Lung (tissue), 12 donors: ENCODE measurements around the gene DPCD. TPM values are rescaled to one million over a fixed set of nuclear protein-coding genes. Genes with fewer than 3 reads are reported as not detected.

Experiments used
- ATAC-seq: fragments of 200-7000 bp; cut with Tn5 transposase; one replicate; pipeline ENCODE4 v1.9.1; 2020; ENCODE audit warnings: moderate number of reproducible peaks; ENCODE audit not compliant: insufficient read depth, low FRiP score
- DNase-seq, 3 donors: peaks; one replicate each; pipeline ENCODE4 v3.0.0-alpha.2; 2013 to 2017
- H3K27ac ChIP-seq, 2 donors: one replicate each; pipeline ENCODE4 v1.5.1; 2013; ENCODE audit warnings: mild to moderate bottlenecking in 2 of 2, moderate library complexity in 2 of 2, control low read depth in 1 of 2, inconsistent platforms in 1 of 2, low read depth in 1 of 2, low read length in 1 of 2
- H3K27me3 ChIP-seq, 3 donors: one replicate each; pipeline ENCODE4 v1.5.1; 2013; ENCODE audit warnings: low read length in 2 of 3; ENCODE audit not compliant: control insufficient read depth in 3 of 3, insufficient read depth in 3 of 3
- H3K36me3 ChIP-seq, 4 donors: one replicate each; pipeline ENCODE4 v1.5.1; 2013; ENCODE audit warnings: low read length in 4 of 4, mild to moderate bottlenecking in 1 of 4, moderate library complexity in 1 of 4; ENCODE audit not compliant: control insufficient read depth in 4 of 4, insufficient read depth in 4 of 4
- H3K4me1 ChIP-seq, 5 donors: one replicate each; pipeline ENCODE4 v1.5.1; 2013; ENCODE audit warnings: low read length in 5 of 5, mild to moderate bottlenecking in 2 of 5, moderate library complexity in 1 of 5; ENCODE audit not compliant: control insufficient read depth in 5 of 5, insufficient read depth in 5 of 5
- H3K4me3 ChIP-seq: one replicate; pipeline ENCODE4 v1.5.1; 2013; ENCODE audit warnings: mild to moderate bottlenecking, control low read depth, moderate library complexity
- H3K9ac ChIP-seq, 2 donors: one replicate each; pipeline ENCODE4 v1.5.1; 2013; ENCODE audit warnings: low read length in 2 of 2, control low read depth in 1 of 2; ENCODE audit not compliant: insufficient read depth in 1 of 2
- H3K9me3 ChIP-seq, 4 donors: one replicate each; pipeline ENCODE4 v1.5.1; 2013; ENCODE audit warnings: low read length in 3 of 4, mild to moderate bottlenecking in 1 of 4, moderate library complexity in 1 of 4; ENCODE audit not compliant: control insufficient read depth in 4 of 4, insufficient read depth in 3 of 4
- WGBS, 2 donors: extraction: QIAGEN DNeasy Blood & Tissue Kit; methylation state at CpG; one replicate each; pipeline ENCODE4 v1.1.7; 2013; 5-methylcytosine and 5-hydroxymethylcytosine counted together
- polyA plus RNA-seq, 2 donors: library from polyadenylated mRNA; stranded (reverse); fragments of 200-250 nt; gene quantifications; one replicate each; pipeline ENCODE4 v1.2.1, GENCODE V29; 2013
- total RNA-seq, 2 donors: library from RNA; depleted of rRNA in 1 of 2; stranded (reverse); fragments of >200 nt in 1 of 2; gene quantifications; one replicate each; pipeline ENCODE4 v1.2.1, GENCODE V29; 2014 to 2021
- TF ChIP-seq, protein P1 (sequence below): IDR thresholded peaks from 2 replicates; pipeline ENCODE4 v1.5.1; 2012; ENCODE audit warnings: mild to moderate bottlenecking; ENCODE audit errors: control extremely low read depth, extremely low read depth
- donor health status: control.
- donor health status: control.
- donor health status: Bipolar disorder and iron deficiency.
- donor health status: healthy.
- donor health status: DM: yes; HTN: yes; CAD: no.

The DPCD gene
- total and polyA plus RNA-seq, 4 donors: 24.1 to 31.8 (median 25.9) TPM

DNA sequence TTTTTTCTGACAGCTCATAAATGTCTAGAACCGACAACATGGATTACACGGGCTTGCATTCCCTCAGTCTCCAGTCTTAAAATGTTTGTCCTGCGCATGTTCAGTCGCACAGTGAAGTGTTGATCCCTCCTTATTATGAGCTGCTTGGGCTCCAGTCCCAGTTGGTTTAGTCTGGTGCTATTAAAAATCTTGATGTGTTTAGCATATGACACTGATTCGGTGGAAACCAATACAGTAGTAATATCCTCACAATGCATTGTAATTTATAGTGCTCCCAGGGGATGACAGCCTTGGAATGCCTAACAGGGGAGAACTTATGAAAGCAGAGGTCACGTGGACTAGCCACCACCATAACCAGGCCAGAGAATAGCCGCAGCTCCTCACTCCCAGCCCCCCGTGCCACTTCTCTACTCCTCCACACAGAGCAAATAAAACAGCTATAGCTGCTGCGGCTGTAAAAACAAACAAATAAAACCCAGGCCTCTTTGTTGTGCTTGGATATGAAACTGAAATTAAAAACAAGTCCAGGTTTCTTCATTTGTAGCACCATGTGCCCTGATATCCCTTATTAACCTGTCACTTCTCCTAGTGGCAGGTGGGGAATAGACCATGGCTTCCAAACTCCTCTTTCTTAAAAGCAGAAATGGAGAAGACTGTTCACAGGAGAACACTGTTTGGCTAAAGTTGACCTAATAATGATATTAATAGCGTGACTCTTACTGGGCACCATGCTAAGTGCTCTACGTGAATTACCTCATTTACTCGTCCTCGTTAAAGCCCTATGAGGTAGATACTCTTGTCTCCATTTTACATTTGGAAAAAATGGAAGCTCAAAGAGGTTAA is 7.7 kb downstream of the DPCD start:
- Histone ChIP-seq H3K36me3 (no peaks in the 10 kb centered on the region), H3K4me1 (peaks cover 0 to 8% (median 0%) of the 10 kb centered on the region in 5 donors)
- WGBS, 2 donors: 88 to 91% methylated on average over 13 of the region's 13 CpGs

DNA sequence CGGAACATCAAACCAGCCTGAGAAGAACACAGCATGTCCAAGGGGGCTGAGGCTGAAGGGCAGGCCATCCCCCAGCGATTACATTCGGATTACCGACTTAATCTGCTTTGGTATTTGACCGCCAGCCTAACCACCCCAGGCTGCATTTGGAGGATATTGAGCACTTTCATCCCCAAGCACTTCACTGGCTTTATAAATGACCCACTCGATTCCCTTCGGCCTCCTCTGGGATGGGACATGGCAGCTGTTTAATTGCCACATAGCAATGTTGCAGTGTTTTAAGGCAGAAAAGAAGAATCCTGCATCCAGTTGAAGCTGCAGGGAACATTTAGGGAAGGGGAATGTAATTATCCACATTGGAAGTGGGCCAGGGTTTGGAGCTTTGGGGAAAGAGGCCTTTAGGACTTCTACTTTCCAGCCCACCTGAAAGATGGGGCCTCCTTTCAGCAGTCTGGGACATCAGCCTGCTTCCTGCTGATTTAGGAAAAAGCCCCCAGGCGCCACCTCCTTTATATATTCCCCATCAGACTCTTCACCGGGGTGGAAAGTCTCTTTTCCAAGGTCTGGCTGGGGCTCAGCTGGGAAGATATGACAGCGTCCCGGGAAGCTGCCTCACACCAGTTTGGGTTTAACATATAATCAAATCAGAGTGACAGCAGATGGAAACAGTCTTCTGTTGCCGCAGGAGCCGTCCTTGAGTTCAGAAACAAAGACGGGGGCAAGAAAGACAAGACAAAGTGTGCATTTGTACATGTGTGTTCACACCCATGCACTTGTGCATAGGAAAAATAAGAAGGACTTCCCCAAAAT is 9.2 kb downstream of the DPCD start:
- Histone ChIP-seq H3K9ac (no peak overlapping the region), H3K4me3 (no peak overlapping the region), H3K27ac (no peak overlapping the region), H3K27me3 (no peaks in the 10 kb centered on the region), H3K36me3 (no peaks in the 10 kb centered on the region), H3K4me1 (peaks cover 0 to 8% (median 0%) of the 10 kb centered on the region in 5 donors), H3K9me3 (peaks cover 0 to 1% (median 0%) of the 10 kb centered on the region in 4 donors)
- TF ChIP-seq, protein P1, sequence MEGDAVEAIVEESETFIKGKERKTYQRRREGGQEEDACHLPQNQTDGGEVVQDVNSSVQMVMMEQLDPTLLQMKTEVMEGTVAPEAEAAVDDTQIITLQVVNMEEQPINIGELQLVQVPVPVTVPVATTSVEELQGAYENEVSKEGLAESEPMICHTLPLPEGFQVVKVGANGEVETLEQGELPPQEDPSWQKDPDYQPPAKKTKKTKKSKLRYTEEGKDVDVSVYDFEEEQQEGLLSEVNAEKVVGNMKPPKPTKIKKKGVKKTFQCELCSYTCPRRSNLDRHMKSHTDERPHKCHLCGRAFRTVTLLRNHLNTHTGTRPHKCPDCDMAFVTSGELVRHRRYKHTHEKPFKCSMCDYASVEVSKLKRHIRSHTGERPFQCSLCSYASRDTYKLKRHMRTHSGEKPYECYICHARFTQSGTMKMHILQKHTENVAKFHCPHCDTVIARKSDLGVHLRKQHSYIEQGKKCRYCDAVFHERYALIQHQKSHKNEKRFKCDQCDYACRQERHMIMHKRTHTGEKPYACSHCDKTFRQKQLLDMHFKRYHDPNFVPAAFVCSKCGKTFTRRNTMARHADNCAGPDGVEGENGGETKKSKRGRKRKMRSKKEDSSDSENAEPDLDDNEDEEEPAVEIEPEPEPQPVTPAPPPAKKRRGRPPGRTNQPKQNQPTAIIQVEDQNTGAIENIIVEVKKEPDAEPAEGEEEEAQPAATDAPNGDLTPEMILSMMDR: no peak
- 80 to 81% methylated on average over 14 of the region's 14 CpGs for WGBS, 2 donors
- no peak for ATAC-seq
- peak in 1 of 3 donors; percentile 33 for DNase-seq

More for the DNA sequence above, 7.7 kb downstream of the DPCD start:
- H3K9ac ChIP-seq: no peak overlapping the region
- H3K9me3 ChIP-seq: peaks cover 0 to 1% (median 0%) of the 10 kb centered on the region in 4 donors
- no peak overlapping the region for H3K27ac ChIP-seq
- H3K4me3 ChIP-seq: no peak overlapping the region
- ATAC-seq (no peak), DNase-seq (no peak)
- no peaks in the 10 kb centered on the region for H3K27me3 ChIP-seq
- TF ChIP-seq, protein P1: no peak

DNA sequence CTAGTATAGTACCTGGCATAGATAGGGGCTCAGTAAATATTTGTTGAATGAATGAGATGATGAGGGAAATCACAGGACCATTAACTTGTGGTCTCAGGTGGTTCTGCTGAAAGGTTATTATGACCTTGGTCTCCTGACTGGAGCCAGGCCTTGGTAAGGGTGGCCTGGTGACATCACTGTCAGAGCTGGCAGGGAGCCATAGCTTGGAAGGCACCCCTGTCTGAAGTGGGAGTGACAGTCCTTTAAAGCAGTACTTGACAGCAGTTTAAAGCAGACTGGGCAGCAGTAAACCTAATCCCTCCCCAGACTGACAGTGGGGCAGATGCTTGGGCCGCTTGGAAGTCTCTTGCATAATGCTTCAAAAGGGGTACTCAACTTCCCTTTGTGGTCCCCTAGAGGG is 13.4 kb downstream of the DPCD start:
- Histone ChIP-seq H3K27me3 (no peaks in the 10 kb centered on the region), H3K4me3 (no peak overlapping the region), H3K9me3 (no peaks in the 10 kb centered on the region), H3K4me1 (peaks cover 0 to 8% (median 0%) of the 10 kb centered on the region in 5 donors), H3K36me3 (peaks cover 0 to 16% (median 5%) of the 10 kb centered on the region in 4 donors), H3K27ac (no peak overlapping the region), H3K9ac (no peak overlapping the region)
- no peak for ATAC-seq
- TF ChIP-seq, protein P1: no peak
- no peak for DNase-seq
- WGBS, 2 donors: 44 to 54% methylated on average over 1 of the region's 1 CpG
